Measurements from ENCODE around the gene TCP1.
"Not testable (repeated sequence)": the region's sequence is repeated elsewhere in the genome, so short reads cannot be mapped to it uniquely, and the experiment has no call there.

The TCP1 gene

GRCh38 chr6:159817951-159818739 is 28.7 kb upstream of the TCP1 start:
- in situ Hi-C loops (cut with MboI; ENCODE audit: low sequenced_read_pairs): no loop called here

GRCh38 chr6:159816775-159817174 is 27.4 kb upstream of the TCP1 start:
- in situ Hi-C loops (cut with MboI; ENCODE audit: low sequenced_read_pairs): not testable (repeated sequence)

- in situ Hi-C loops (cut with MboI; ENCODE audit: low sequenced_read_pairs): no loop called here
Measured at GRCh38 chr6:159815410-159815809, 26.0 kb upstream of the TCP1 start.

GRCh38 chr6:159813781-159814180 is 24.4 kb upstream of the TCP1 start:
- in situ Hi-C loops (cut with MboI; ENCODE audit: low sequenced_read_pairs): no loop called here

GRCh38 chr6:159809149-159809548 is 19.7 kb upstream of the TCP1 start:
- in situ Hi-C loops (cut with MboI; ENCODE audit: low sequenced_read_pairs): no loop called here

GRCh38 chr6:159808647-159809046 is 19.2 kb upstream of the TCP1 start:
- in situ Hi-C loops (cut with MboI; ENCODE audit: low sequenced_read_pairs): no loop called here

- in situ Hi-C loops (cut with MboI; ENCODE audit: low sequenced_read_pairs): no loop called here
Measured at GRCh38 chr6:159807150-159807858, 17.9 kb upstream of the TCP1 start.

GRCh38 chr6:159806021-159806458 is 16.6 kb upstream of the TCP1 start:
- in situ Hi-C loops (cut with MboI; ENCODE audit: low sequenced_read_pairs): no loop called here

GRCh38 chr6:159805440-159806020 is 16.1 kb upstream of the TCP1 start:
- in situ Hi-C loops (cut with MboI; ENCODE audit: low sequenced_read_pairs): no loop called here

- in situ Hi-C loops (cut with MboI; ENCODE audit: low sequenced_read_pairs): no loop called here
Measured at GRCh38 chr6:159804504-159804903, 15.1 kb upstream of the TCP1 start.

- in situ Hi-C loops (cut with MboI; ENCODE audit: low sequenced_read_pairs): no loop called here
Measured at GRCh38 chr6:159801935-159802334, 12.5 kb upstream of the TCP1 start.

GRCh38 chr6:159800141-159800865 is 10.9 kb upstream of the TCP1 start, which contains the start of gene PNLDC1:
PNLDC1 (plus strand) TSS chr6:159800276; CDS start chr6:159800308, 32 bp downstream.
- in situ Hi-C loops (cut with MboI; ENCODE audit: low sequenced_read_pairs): no loop called here

- in situ Hi-C loops (cut with MboI; ENCODE audit: low sequenced_read_pairs): no loop called here
Measured at GRCh38 chr6:159797554-159797953, 8.2 kb upstream of the TCP1 start.

- in situ Hi-C loops (cut with MboI; ENCODE audit: low sequenced_read_pairs): not testable (repeated sequence)
Measured at GRCh38 chr6:159794976-159795375, 5.6 kb upstream of the TCP1 start.

- in situ Hi-C loops (cut with MboI; ENCODE audit: low sequenced_read_pairs): no loop called here
Measured at GRCh38 chr6:159790956-159791598, 1.7 kb upstream of the TCP1 start.

GRCh38 chr6:159790149-159790955 is 950 bp upstream of the TCP1 start, which contains the start of gene MRPL18:
MRPL18 (plus strand) TSS chr6:159790467; CDS start chr6:159790588, 121 bp downstream.
- in situ Hi-C loops (cut with MboI; ENCODE audit: low sequenced_read_pairs): no loop called here

- in situ Hi-C loops (cut with MboI; ENCODE audit: low sequenced_read_pairs): no loop called here
Measured at GRCh38 chr6:159788753-159789376, 537 bp downstream of the TCP1 start.

- in situ Hi-C loops (cut with MboI; ENCODE audit: low sequenced_read_pairs): no loop called here
Measured at GRCh38 chr6:159788276-159788675, 1.1 kb downstream of the TCP1 start.

- in situ Hi-C loops (cut with MboI; ENCODE audit: low sequenced_read_pairs): no loop called here
Measured at GRCh38 chr6:159778542-159779103, 10.8 kb downstream of the TCP1 start.

Data from HL-60/S4 treated with phorbol 12-myristate 13-acetate at 8.2 ng/mL for 4 days and 3 days (cell line).